ENCODE measurements around the gene PITX3. TPM values are rescaled to one million over a fixed set of nuclear protein-coding genes. Genes with fewer than 3 reads are reported as not detected.

Gene PITX3
- total and polyA plus RNA-seq, 10 of the 15 experiments (the other 5 are each of a cell fraction or from before 2014, with no cell fraction given), result not detected

- TF ChIP-seq ZBTB33 (IDR thresholded peaks at IDR 0.05) (no peak), NFYB (IDR thresholded peaks at IDR 0.05; ENCODE audit: insufficient read depth, low read depth, low read length) (no peak), SMAD5 (IDR thresholded peaks at IDR 0.05; ENCODE audit: low read depth) (no peak), SRF (IDR thresholded peaks at IDR 0.05; ENCODE audit: low read depth in 2 of 2, low read length in 2 of 2) (no peak), ELK1 (IDR thresholded peaks at IDR 0.05; ENCODE audit: low read depth, low read length) (no peak), TCF7 (IDR thresholded peaks at IDR 0.05; ENCODE audit: borderline replicate concordance) (no peak), BCL3 (IDR thresholded peaks at IDR 0.05; ENCODE audit: borderline replicate concordance, insufficient read depth, low read depth, low read length, poor library complexity, severe bottlenecking) (no peak), KLF5 (IDR thresholded peaks at IDR 0.05; ENCODE audit: partially characterized antibody) (no peak), SP1 (IDR thresholded peaks at IDR 0.05; ENCODE audit: low read depth, low read length) (no peak), IKZF2 (IDR thresholded peaks at IDR 0.05) (no peak), SPI1 (IDR thresholded peaks at IDR 0.05; ENCODE audit: borderline replicate concordance, insufficient read depth, low read depth, low read length) (no peak), ZNF24 (IDR thresholded peaks at IDR 0.05) (no peak), ZNF687 (IDR thresholded peaks at IDR 0.05) (no peak), DPF2 (IDR thresholded peaks at IDR 0.05) (0 out of 2 replicates have a peak, but pooled peaks have one; percentile 7), CTCF (IDR thresholded peaks at IDR 0.05 in 2 of 3, conservative IDR thresholded peaks at IDR 0.05 in 1 of 3; ENCODE audit: control insufficient read depth in 2 of 3, extremely low read depth in 1 of 3, insufficient read depth in 1 of 3, low read depth in 3 of 3, low read length in 3 of 3) (peak; percentile 20 to 51 (median 49); a peak in 5 of 6 replicates), BCL11A (IDR thresholded peaks at IDR 0.05; ENCODE audit: low read depth, low read length) (no peak), LARP7 (IDR thresholded peaks at IDR 0.05) (peak; percentile 75), FOXM1 (IDR thresholded peaks at IDR 0.05; ENCODE audit: low read depth, low read length) (no peak), TCF12 (IDR thresholded peaks at IDR 0.05; ENCODE audit: low read depth, low read length) (no peak), ZZZ3 (IDR thresholded peaks at IDR 0.05; ENCODE audit: control insufficient read depth, insufficient read length, low read depth) (no peak), RCOR1 (conservative IDR thresholded peaks at IDR 0.05; ENCODE audit: low read depth, low read length) (no peak)
These were observed 10.4 kb downstream of the PITX3 start (continued) for GRCh38 chr10:102230861-102231356.

Measured in GM12878 (cell line).